Stimulated activated CD8-positive, alpha-beta memory T cell treated with anti-CD3 and anti-CD28 coated beads, Interleukin-12 subunit alpha, Interleukin-12 subunit beta, amount 100 ng/mL, for 4 hours (primary cell): ENCODE data around the gene AHRR.

Experiments
- DNase-seq: peaks from one replicate; pipeline ENCODE4 v3.0.0-alpha.2; 2020; ENCODE audit warnings: low read depth

AHRR gene

DNA sequence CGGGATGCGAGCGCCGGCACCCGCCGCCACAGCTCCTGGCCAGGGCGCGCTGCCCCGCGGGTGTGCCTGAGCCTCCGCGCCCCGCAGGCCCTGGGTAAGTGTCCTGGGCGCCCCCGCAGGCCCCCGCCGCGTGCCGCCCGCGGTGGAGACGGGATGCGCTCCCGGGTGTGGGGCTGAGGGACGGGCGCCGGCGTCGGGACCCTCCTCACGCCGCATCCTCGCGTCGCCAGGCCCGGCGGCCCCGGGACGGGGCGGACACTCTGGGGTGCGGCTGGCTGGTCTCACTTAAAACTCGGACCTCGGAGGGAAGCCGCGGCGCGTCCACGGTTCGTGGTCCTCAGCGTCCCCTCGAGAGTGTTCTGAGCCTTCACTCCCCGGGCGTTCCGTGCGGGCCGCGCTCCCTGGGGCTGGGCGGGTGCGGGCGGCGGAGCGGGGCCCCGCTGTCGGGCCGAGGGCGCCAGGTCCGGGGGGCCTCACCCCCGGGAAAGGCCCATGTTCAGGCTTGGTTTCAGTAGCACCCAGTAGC lies 275 bp downstream of the AHRR start:
- DNase-seq: no peak

DNA sequence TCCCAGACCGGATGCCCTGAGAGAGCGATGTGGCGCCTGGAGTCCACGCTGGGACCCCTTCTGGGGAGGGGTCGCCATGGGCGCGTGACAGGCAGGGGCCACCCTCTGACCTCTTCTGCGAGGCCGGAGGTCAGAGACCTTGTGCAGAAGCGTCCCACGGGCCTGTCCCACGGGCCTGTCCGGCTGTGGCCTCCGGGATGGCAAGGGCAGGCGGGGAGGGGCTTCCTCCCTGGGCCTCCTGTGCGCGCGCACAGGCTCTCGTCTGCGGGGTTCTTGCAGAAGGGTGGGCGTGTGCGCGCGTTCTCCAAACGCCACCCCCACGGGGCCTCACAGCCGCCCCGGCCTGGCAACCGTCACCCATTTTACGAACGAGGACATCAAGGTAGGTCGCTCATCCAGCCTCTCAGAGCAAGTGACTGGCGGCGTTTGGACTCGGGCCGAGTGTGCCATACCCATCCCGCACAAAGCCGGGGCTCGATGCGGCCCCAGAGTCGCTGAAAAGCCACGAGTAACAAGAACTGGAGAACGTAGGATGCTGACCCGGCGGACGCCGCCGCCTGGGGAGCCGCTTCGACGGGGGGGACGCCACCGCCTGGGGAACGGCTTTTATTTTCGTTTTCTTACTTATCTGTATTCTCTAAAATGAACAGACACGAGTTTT lies 897 bp downstream of the AHRR start:
- DNase-seq: no peak

DNA sequence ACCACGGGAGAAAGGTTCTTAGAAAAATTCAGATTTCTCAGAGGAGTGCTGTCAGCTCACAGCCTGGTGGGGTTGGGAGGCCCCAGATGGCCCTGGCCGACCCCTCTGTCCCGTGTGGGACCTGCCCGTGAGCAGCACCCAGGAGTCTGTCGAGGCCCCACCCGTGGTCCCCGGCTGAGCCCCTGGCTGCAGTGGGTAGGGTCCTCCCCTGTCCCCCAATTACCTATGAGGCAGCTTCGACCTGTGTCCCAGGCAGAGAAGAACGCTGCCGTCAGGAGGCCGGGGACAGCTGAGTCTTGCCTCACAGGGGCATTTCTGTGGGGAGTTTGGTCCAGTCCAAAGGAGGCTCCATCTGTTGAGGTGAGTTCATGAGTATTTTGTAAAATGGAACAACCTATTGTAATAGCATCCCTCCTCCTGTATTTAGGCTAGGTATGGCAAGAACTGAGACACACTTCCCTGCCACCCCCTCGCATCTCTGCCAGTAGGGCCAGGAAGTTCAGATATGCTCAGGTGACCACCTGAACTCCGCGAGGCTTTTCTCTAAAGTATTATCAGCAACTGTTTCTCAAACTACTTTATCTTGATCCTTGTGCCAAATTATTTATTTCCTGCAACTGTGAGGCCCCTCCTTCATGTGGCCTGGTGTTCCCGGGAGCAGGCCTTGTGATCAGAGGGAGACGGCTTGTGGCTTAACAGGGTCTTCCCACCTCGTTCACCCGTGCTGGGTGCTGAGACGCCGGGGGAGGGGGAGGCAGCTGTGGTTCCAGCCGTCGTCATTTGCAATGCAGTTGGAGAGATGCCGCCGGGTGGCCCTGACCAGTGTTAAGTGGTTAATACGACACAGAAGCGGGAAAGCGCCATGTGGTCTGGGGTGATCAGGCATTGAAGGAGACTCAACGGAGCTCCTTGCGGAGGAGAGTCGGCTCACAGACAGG lies 1.7 kb downstream of the AHRR start:
- DNase-seq: no peak

GRCh38 chr5:324736-325612 lies 3.5 kb downstream of the AHRR start:
- no peak for DNase-seq

- no peak for DNase-seq
Observed at GRCh38 chr5:326109-326508, 4.6 kb downstream of the AHRR start.

- no peak for DNase-seq
Observed at GRCh38 chr5:329121-329735, 7.7 kb downstream of the AHRR start.

DNA sequence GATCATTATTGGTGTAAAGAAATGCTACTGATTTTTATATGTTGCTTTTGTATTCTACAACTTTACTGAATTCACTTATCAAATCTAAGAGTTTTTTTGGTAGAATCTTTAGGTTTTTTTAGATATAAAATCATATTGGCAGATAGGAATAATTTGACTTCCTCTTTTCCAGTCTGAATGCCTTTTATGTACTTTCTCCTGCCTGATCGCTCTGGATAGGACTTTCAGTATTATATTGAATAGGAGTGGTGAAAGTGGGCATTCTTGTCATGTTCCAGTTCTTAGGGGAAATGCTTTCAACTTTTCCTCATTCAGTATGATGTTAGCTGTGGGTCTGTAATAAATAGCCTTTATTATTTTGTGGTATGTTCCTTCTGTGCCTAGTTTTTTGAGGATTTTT lies 8.3 kb downstream of the AHRR start:
- DNase-seq: no peak

GRCh38 chr5:332843-333242 lies 11.3 kb downstream of the AHRR start:
- DNase-seq: no peak

DNA sequence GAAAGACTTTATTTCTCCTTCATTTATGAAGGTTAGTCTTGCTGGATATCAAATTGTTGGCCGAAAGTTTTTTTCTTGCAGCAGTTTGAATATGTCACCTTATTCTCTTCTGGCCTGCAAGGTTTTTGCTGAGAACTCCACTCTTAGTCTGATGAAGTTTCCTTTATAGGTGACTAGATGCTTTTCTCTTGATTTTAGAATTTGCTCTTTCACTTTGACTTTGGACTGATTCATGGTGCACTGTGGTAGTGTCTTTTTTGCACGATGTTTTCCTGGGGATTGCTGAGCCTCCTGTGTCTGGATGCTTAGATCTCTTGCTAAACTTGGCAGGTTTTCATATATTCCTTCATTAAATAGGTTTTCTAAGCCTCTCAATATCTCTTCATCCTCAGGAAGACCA lies 12.4 kb downstream of the AHRR start:
- DNase-seq: no peak

- DNase-seq: no peak
Observed at GRCh38 chr5:334903-335739, 13.6 kb downstream of the AHRR start.

- DNase-seq: no peak
Observed at GRCh38 chr5:335740-336038, 14.2 kb downstream of the AHRR start.

GRCh38 chr5:337563-338130 lies 16.1 kb downstream of the AHRR start:
- no peak for DNase-seq

- DNase-seq: no peak
Observed at GRCh38 chr5:342501-343460, 21.3 kb downstream of the AHRR start.

- DNase-seq: peak; percentile 28
Observed at GRCh38 chr5:343461-344401, 22.2 kb downstream of the AHRR start.

DNA sequence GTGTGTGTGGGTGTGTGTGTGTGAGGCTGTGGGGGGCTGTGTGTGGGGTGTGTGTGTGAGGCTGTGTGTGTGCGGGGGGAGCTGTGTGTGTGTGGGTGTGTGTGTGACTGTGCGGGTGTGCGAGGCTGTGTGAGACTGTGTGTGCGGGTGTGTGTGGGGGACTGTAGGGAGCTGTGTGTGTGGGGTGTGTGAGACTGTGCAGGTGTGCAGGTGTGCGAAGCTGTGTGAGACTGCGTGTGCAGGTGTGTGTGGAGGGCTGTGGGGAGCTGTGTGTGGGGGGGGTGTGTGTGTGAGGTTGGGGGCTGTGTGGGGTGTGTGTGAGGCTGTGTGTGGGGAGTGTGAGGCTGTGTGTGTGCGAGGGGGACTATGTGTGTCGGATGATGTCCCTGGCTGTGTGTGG lies 23.2 kb downstream of the AHRR start:
- no peak for DNase-seq

- no peak for DNase-seq
Observed at GRCh38 chr5:345404-346195, 24.1 kb downstream of the AHRR start.

- DNase-seq: no peak
Observed at GRCh38 chr5:346229-346935, 24.9 kb downstream of the AHRR start.
